Stomach (tissue), 9 donors: ENCODE results near the gene SPAG9. TPM values are rescaled to one million over a fixed set of nuclear protein-coding genes. Genes with fewer than 3 reads are reported as not detected.

Experiments used
- DNase-seq, 2 donors: peaks; one replicate each; pipeline versions ENCODE4 v3.0.0 to v3.0.0-alpha.2; 2013 to 2019
- H3K27ac ChIP-seq, 5 donors: fragments of 200-600 bp in 4 of 5; sonication (generic) in 4 of 5; one replicate each; pipeline ENCODE4 v1.5.1; 2013 to 2019; ENCODE audit warnings: mild to moderate bottlenecking in 1 of 5, moderate library complexity in 1 of 5
- H3K27me3 ChIP-seq, 3 donors: fragments of 200-600 bp; sonication (generic); one replicate each; pipeline ENCODE4 v1.5.1; 2017 to 2019; ENCODE audit warnings: mixed run types in 1 of 3
- H3K36me3 ChIP-seq, 4 donors: fragments of 200-600 bp; sonication (generic); 1 replicate in 3 of 4; 2 replicates in 1 of 4; pipeline ENCODE4 v1.5.1; 2016 to 2019
- H3K4me1 ChIP-seq, 4 donors: fragments of 200-600 bp; sonication (generic); one replicate each; pipeline ENCODE4 v1.5.1; 2016 to 2019
- H3K4me3 ChIP-seq, 4 donors: fragments of 200-600 bp; sonication (generic) in 3 of 4; one replicate each; pipeline ENCODE4 v1.5.1; 2016 to 2019; ENCODE audit warnings: mild to moderate bottlenecking in 1 of 4
- H3K9me3 ChIP-seq, 4 donors: fragments of 200-600 bp; sonication (generic); one replicate each; pipeline ENCODE4 v1.5.1; 2016 to 2019
- EP300 ChIP-seq: sonication (generic); formaldehyde crosslinking; IDR thresholded peaks from one replicate; pipeline ENCODE4 v1.6.1; 2017; ENCODE audit warnings: antibody characterized with exemption
- POLR2A ChIP-seq, 4 donors: fragments of 450-650 bp; IDR thresholded peaks; one replicate each; pipeline ENCODE4 v1.6.1; 2016; ENCODE audit warnings: antibody characterized with exemption in 4 of 4, control low read depth in 2 of 4, mild to moderate bottlenecking in 1 of 4, moderate library complexity in 1 of 4
- POLR2AphosphoS5 ChIP-seq, 3 donors: sonication (generic); formaldehyde crosslinking; IDR thresholded peaks; one replicate each; pipeline ENCODE4 v1.6.1; 2016; ENCODE audit warnings: antibody characterized with exemption in 3 of 3
- WGBS, 5 donors: extraction: QIAGEN DNeasy Blood & Tissue Kit in 3 of 5; methylation state at CpG; one replicate each; pipeline versions ENCODE4 v1.1.5 to v1.1.7; 2013 to 2018; 5-methylcytosine and 5-hydroxymethylcytosine counted together
- intact Hi-C: fragments of 100-400 bp; cut with DNase I; formaldehyde crosslinking; loops from one replicate; pipeline ENCODE4 v1.15.1; 2023; ENCODE audit warnings: low total_unique reads
- polyA plus RNA-seq, 3 donors: library from polyadenylated mRNA; stranded (reverse); fragments of 200-250 nt; gene quantifications; one replicate each; pipeline ENCODE4 v1.2.3, GENCODE V29; 2013
- total RNA-seq, 5 donors: library from RNA; depleted of rRNA; stranded (reverse); fragments of >200 nt; gene quantifications; one replicate each; pipeline versions ENCODE4 v1.1.0 to v1.2.3, GENCODE V29; 2014 to 2016
- TF ChIP-seq, protein P1 (sequence below), 7 experiments: fragments of 450-650 bp in 4 of 7; fragments of 200-600 bp in 3 of 7; sonication (generic) in 3 of 7; IDR thresholded peaks; one replicate each; pipeline ENCODE4 v1.5.1; 2016 to 2019; ENCODE audit warnings: antibody characterized with exemption in 7 of 7, control low read depth in 2 of 7, mild to moderate bottlenecking in 1 of 7
- donor health status: healthy with polysubstance abuse.
- donor health status: Bipolar disorder and iron deficiency.
- donor health status: healthy.

SPAG9 gene
- total and polyA plus RNA-seq, 8 donors: 10.2 to 209 (median 56.5) TPM

DNA sequence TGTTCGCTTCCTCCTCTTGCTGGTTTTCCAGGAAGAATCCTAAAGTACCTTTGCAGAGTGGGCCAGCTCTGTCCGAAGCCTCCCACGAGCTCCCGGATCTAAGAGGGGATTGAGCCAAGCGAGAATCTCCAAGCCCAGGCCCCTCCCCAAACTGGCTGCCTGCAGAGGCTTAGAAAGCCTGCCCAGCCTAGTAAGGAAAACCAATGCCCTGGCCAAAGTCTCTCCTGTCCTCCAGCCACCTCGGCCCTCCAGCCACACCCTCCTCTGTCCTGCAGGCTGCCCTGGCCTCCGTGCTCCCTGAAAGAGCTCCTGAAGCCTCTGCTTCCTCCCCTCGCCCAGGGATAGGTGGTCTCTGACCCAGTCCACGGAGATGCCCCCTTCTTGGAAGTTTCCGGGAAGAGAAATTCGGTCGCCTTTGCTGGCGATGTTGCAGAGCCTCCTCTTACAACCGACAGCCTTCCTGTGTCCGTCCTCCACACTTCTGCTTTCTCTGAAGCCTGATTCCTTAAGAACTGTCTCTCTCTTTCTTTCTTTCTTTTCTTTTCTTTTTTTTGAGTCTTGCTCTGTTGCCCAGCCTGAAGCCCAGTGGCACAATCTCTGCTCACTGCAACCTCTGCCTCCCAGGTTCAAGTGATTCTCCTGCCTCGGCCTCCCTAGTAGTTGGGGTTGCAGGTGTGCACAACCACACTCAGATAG, 199.6 kb downstream of the SPAG9 start:
- WGBS, 5 donors: 54 to 80% (median 62%) methylated on average over 15 to 16 of the region's 16 CpGs
- peak in 1 of 2 donors; percentile 62 for DNase-seq

DNA sequence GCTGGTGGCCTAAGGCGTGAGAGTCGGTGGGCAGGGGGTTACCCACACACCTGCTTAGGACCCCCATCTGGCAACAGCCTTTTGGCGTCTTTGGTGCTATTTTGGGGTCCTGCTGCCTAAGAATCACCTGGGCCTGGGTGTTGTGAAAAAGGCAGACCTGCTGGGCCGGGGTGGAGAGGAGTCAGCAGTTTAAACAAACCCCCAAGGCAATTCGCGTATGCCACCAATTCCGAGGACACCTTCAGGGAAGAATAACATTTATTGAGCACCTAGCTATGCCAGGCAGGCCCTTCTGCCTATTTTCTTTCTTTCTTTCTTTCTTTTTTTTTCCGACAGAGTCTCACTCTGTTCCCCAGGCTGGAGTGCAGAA, 200.6 kb downstream of the SPAG9 start:
- WGBS, 5 donors: 29 to 55% (median 39%) methylated on average over 8 of the region's 8 CpGs
- H3K4me3 ChIP-seq: peak overlapping the region in 1 of 4 donors; percentile 13
- H3K9me3 ChIP-seq: no peaks in the 10 kb centered on the region
- no peaks in the 10 kb centered on the region for H3K27me3 ChIP-seq
- H3K27ac ChIP-seq: peak overlapping the region; percentile 88 to 97 (median 94)
- H3K36me3 ChIP-seq: no peaks in the 10 kb centered on the region
- no peak for DNase-seq
- peaks cover 63 to 93% (median 81%) of the 10 kb centered on the region in 4 donors for H3K4me1 ChIP-seq
- intact Hi-C loops: no loop called here
- no peak for TF ChIP-seq EP300
- no peak for TF ChIP-seq POLR2AphosphoS5 (IDR thresholded peaks at IDR 0.05)
- TF ChIP-seq, protein P1, sequence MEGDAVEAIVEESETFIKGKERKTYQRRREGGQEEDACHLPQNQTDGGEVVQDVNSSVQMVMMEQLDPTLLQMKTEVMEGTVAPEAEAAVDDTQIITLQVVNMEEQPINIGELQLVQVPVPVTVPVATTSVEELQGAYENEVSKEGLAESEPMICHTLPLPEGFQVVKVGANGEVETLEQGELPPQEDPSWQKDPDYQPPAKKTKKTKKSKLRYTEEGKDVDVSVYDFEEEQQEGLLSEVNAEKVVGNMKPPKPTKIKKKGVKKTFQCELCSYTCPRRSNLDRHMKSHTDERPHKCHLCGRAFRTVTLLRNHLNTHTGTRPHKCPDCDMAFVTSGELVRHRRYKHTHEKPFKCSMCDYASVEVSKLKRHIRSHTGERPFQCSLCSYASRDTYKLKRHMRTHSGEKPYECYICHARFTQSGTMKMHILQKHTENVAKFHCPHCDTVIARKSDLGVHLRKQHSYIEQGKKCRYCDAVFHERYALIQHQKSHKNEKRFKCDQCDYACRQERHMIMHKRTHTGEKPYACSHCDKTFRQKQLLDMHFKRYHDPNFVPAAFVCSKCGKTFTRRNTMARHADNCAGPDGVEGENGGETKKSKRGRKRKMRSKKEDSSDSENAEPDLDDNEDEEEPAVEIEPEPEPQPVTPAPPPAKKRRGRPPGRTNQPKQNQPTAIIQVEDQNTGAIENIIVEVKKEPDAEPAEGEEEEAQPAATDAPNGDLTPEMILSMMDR (IDR thresholded peaks at IDR 0.05): no peak
- TF ChIP-seq POLR2A (IDR thresholded peaks at IDR 0.05): no peak

More for the DNA sequence above, 199.6 kb downstream of the SPAG9 start:
- H3K27ac ChIP-seq: peak overlapping the region; percentile 88 to 97 (median 94)
- no peaks in the 10 kb centered on the region for H3K36me3 ChIP-seq
- H3K9me3 ChIP-seq: no peaks in the 10 kb centered on the region
- TF ChIP-seq POLR2A (IDR thresholded peaks at IDR 0.05) (no peak), EP300 (no peak), POLR2AphosphoS5 (IDR thresholded peaks at IDR 0.05) (no peak)
- TF ChIP-seq, protein P1 (IDR thresholded peaks at IDR 0.05): no peak
- peaks cover 60 to 92% (median 72%) of the 10 kb centered on the region in 4 donors for H3K4me1 ChIP-seq
- intact Hi-C loops: no loop called here
- H3K27me3 ChIP-seq: no peaks in the 10 kb centered on the region
- H3K4me3 ChIP-seq: no peak overlapping the region

DNA sequence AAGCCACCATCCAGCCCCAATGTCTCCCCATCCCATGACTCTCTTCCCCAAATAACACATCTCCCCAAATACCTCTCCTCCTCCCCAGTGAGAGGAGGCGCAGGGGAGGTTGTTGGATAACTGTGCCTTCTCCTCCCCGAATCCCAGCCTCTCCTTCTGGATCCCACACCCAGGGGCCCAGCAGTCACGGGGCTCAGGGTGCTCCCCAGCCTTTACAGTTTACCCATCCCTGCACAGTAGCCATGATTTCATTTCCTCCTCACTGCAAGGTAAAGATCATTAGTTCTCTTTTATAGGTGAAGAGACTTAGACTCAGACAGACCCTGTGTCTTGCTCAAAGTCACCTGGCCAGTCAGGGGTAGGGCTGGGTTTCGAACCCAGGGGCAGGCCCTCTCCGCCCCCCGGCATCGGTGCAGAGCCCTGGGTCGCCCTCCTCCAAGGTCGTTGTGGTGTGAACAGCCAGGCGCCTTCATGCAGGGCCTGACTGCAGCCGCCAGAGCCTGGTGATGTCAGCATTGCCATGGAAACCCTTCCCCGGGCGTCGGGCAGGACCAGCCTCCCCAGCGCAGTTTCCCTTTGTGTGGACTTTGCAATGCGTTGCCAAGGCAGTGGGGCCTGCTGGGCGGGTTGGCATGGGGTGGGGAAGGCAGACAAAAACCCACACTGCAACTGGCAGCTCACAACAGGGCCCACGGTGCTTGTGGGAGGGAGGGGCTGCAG, 201.2 kb downstream of the SPAG9 start:
- 17 to 35% (median 20%) methylated on average over 12 to 18 of the region's 18 CpGs for WGBS, 5 donors
- intact Hi-C loops: no loop called here
- Histone ChIP-seq H3K27ac (peak overlapping the region; percentile 88 to 97 (median 94)), H3K36me3 (no peaks in the 10 kb centered on the region), H3K27me3 (no peaks in the 10 kb centered on the region), H3K9me3 (no peaks in the 10 kb centered on the region), H3K4me3 (peak overlapping the region in 1 of 4 donors; percentile 13), H3K4me1 (peaks cover 68 to 93% (median 86%) of the 10 kb centered on the region in 4 donors)
- DNase-seq: peak; percentile 96 to 99
- TF ChIP-seq POLR2A (IDR thresholded peaks at IDR 0.05) (peak in 2 of 4 donors; percentile 16 to 59), EP300 (no peak), POLR2AphosphoS5 (IDR thresholded peaks at IDR 0.05) (peak; percentile 72 to 82 (median 72))
- TF ChIP-seq, protein P1 (IDR thresholded peaks at IDR 0.05): peak in 2 of 7 experiments; percentile 8 to 39

DNA sequence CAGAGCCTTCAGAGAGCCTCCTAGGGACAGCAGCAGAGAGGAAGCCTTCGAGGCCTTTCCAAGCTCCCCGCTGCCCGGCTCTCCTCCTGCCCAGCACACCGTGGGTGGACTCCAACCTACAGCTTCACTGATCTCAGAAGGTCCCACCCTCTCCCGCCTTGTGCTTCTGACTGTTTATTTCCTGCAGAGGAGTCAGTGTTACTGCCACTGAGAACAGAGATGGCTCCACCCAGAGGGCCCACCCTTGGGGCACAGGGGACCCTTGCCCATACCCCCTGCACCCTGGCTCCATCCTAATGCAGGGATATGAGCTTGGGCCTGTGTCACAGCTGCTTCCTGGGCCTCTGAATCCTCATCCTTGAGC, 201.8 kb downstream of the SPAG9 start:
- H3K4me1 ChIP-seq: peaks cover 71 to 96% (median 87%) of the 10 kb centered on the region in 4 donors
- TF ChIP-seq, protein P1 (IDR thresholded peaks at IDR 0.05): no peak
- intact Hi-C loops: no loop called here
- H3K27me3 ChIP-seq: no peaks in the 10 kb centered on the region
- peak overlapping the region; percentile 88 to 97 (median 94) for H3K27ac ChIP-seq
- DNase-seq: peak; percentile 62 to 82
- H3K9me3 ChIP-seq: no peaks in the 10 kb centered on the region
- H3K4me3 ChIP-seq: no peak overlapping the region
- no peaks in the 10 kb centered on the region for H3K36me3 ChIP-seq
- WGBS, 5 donors: 21 to 63% (median 26%) methylated on average over 5 of the region's 5 CpGs
